Fibroblast of lung (primary cell): ENCODE data around the gene RAB30.
"Not testable (repeated sequence)": the region's sequence is repeated elsewhere in the genome, so short reads cannot be mapped to it uniquely, and the experiment has no call there.

Experiments used
- CTCF ChIP-seq, 2 donors: IDR thresholded peaks in 1 of 2; conservative IDR thresholded peaks in 1 of 2; 1 replicate in 1 of 2; 2 replicates in 1 of 2; pipeline ENCODE4 v1.5.1; 2011 to 2012; ENCODE audit warnings: low read length in 2 of 2, control low read depth in 1 of 2, inconsistent platforms in 1 of 2, low read depth in 1 of 2, mild to moderate bottlenecking in 1 of 2
- EZH2 ChIP-seq: IDR thresholded peaks from 2 replicates; pipeline ENCODE4 v1.5.1; 2012; ENCODE audit warnings: low read length, control low read depth, mild to moderate bottlenecking; ENCODE audit errors: missing control alignments

DNA sequence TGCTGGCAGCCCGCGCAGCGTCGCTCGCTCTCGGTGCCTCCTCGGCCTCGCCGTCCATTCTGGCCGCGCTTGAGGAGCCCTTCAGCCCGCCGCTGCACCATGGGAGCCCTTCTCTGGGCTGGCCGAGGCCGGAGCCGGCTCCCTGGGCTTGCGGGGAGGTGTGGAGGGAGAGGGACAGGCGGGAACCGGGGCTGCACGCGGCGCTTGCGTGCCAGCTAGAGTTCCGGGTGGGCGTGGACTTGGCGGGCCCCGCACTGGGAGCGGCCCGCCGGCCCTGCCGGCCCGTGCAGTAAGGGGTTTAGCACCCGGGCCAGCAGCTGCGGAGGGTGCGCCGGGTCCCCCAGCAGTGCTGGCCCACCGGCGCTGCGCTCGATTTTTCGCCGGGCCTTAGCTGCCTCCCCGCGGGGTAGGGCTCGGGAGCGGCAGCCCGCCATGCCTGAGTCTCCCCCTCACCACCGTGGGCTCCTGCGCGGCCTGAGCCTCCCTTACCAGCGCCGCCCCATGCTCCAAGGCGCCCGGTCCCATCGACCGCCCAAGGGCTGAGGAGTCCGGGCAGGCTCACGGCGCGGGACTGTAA lies 101.1 kb downstream of the RAB30 start:
- TF ChIP-seq CTCF (conservative IDR thresholded peaks at IDR 0.05 in 1 of 2, IDR thresholded peaks at IDR 0.05 in 1 of 2; ENCODE audit: low read depth in 1 of 2, low read length in 2 of 2); EZH2: not testable (repeated sequence)
